WTC11 (cell line): ENCODE measurements around the gene STUB1. TPM values are rescaled to one million over a fixed set of nuclear protein-coding genes. Genes with fewer than 3 reads are reported as not detected.

ENCODE experiments used
- ATAC-seq: fragments of 200-7000 bp; cut with Tn5 transposase; 2 replicates; pipeline ENCODE4 v1.10.0; 2021; ENCODE audit warnings: mild to moderate bottlenecking, moderate library complexity
- CTCF ChIA-PET: fragments of 300-600 bp; sonication (Branson Sonifier 250); formaldehyde crosslinking; loops from one replicate; lab custom pipeline; 2021; ENCODE audit warnings: antibody characterized with exemption; lab: Charles Lee
- POLR2A ChIA-PET: fragments of 350-600 bp; sonication (Branson Sonifier 250); formaldehyde crosslinking; loops from one replicate; lab custom pipeline; 2021; ENCODE audit warnings: antibody characterized with exemption; lab: Charles Lee
- DNase-seq: peaks from one replicate; pipeline ENCODE4 v3.0.0; 2021; ENCODE audit warnings: low spot score
- H3K27ac Mint-ChIP-seq: 2 replicates; pipeline ENCODE4 v1.8.0; 2021; ENCODE audit warnings: mixed read lengths
- H3K27me3 Mint-ChIP-seq: 2 replicates; pipeline ENCODE4 v1.8.0; 2021; ENCODE audit warnings: low read depth, mild to moderate bottlenecking, moderate library complexity, mixed read lengths
- H3K36me3 Mint-ChIP-seq: 2 replicates; pipeline ENCODE4 v1.8.0; 2021; ENCODE audit warnings: mixed read lengths
- H3K4me1 Mint-ChIP-seq: 2 replicates; pipeline ENCODE4 v1.8.0; 2022; ENCODE audit warnings: mixed read lengths
- H3K4me3 Mint-ChIP-seq: 2 replicates; pipeline ENCODE4 v1.8.0; 2021; ENCODE audit warnings: mild to moderate bottlenecking, moderate library complexity, mixed read lengths
- H3K9me3 Mint-ChIP-seq: 2 replicates; pipeline ENCODE4 v1.8.0; 2021; ENCODE audit warnings: mixed read lengths
- ERG ChIP-seq: fragments of 250-450 bp; sonication (Bioruptor Pico); IDR thresholded peaks from 2 replicates; pipeline ENCODE4 v1.8.0; 2021; ENCODE audit warnings: mild to moderate bottlenecking
- JAZF1 ChIP-seq: fragments of 250-450 bp; sonication (Bioruptor Pico); IDR thresholded peaks from 2 replicates; pipeline ENCODE4 v1.9.0; 2021; ENCODE audit warnings: moderate library complexity, mild to moderate bottlenecking, inconsistent platforms
- PRDM15 ChIP-seq: sonication (generic); formaldehyde crosslinking; IDR thresholded peaks from 2 replicates; pipeline ENCODE4 v1.8.0; 2022; ENCODE audit warnings: missing genetic modification reagents
- RORB ChIP-seq: fragments of 250-450 bp; sonication (Bioruptor Pico); IDR thresholded peaks from 2 replicates; pipeline ENCODE4 v1.9.0; 2021; ENCODE audit warnings: mild to moderate bottlenecking
- SMAD3 ChIP-seq: sonication (generic); formaldehyde crosslinking; IDR thresholded peaks from 2 replicates; pipeline ENCODE4 v1.8.0; 2022; ENCODE audit warnings: missing genetic modification reagents, mild to moderate bottlenecking, borderline replicate concordance
- SOX15 ChIP-seq: fragments of 250-450 bp; sonication (Bioruptor Pico); IDR thresholded peaks from 2 replicates; pipeline ENCODE4 v1.9.0; 2021; ENCODE audit warnings: mild to moderate bottlenecking
- SP1 ChIP-seq: sonication (generic); formaldehyde crosslinking; conservative IDR thresholded peaks from 2 replicates; pipeline ENCODE4 v1.8.1; 2022; ENCODE audit warnings: missing genetic modification reagents
- ZNF232 ChIP-seq: sonication (generic); formaldehyde crosslinking; IDR thresholded peaks from 2 replicates; pipeline ENCODE4 v1.8.0; 2022; ENCODE audit warnings: mild to moderate bottlenecking, missing genetic modification reagents
- ZNF396 ChIP-seq: fragments of 250-450 bp; sonication (Bioruptor Pico); IDR thresholded peaks from 2 replicates; pipeline ENCODE4 v1.8.0; 2021; ENCODE audit warnings: mild to moderate bottlenecking, moderate library complexity, borderline replicate concordance
- ZNF671 ChIP-seq: fragments of 250-450 bp; sonication (Bioruptor Pico); IDR thresholded peaks from 2 replicates; pipeline ENCODE4 v1.8.0; 2021; ENCODE audit warnings: mild to moderate bottlenecking
- total RNA-seq: library from RNA; stranded (reverse); gene quantifications from 3 replicates; pipeline ENCODE4 v1.2.3, GENCODE V29; 2021
- TF ChIP-seq, protein P1 (sequence below): sonication (generic); formaldehyde crosslinking; IDR thresholded peaks from 2 replicates; pipeline ENCODE4 v1.8.0; 2023; ENCODE audit warnings: missing genetic modification reagents, mild to moderate bottlenecking, borderline replicate concordance
- TF ChIP-seq, protein P2 (sequence below): sonication (generic); formaldehyde crosslinking; IDR thresholded peaks from 2 replicates; pipeline ENCODE4 v1.8.0; 2022; ENCODE audit warnings: mild to moderate bottlenecking, missing genetic modification reagents
- TF ChIP-seq, protein P3 (sequence below): sonication (generic); formaldehyde crosslinking; IDR thresholded peaks from 2 replicates; pipeline ENCODE4 v1.8.1; 2023; ENCODE audit warnings: mild to moderate bottlenecking, missing genetic modification reagents, borderline replicate concordance
- TF ChIP-seq, protein P4 (sequence below): sonication (generic); formaldehyde crosslinking; IDR thresholded peaks from 2 replicates; pipeline ENCODE4 v1.8.1; 2023; ENCODE audit warnings: mild to moderate bottlenecking, missing genetic modification reagents, moderate library complexity
- TF ChIP-seq, protein P5 (sequence below): fragments of 250-450 bp; sonication (Bioruptor Pico); IDR thresholded peaks from 2 replicates; pipeline ENCODE4 v1.9.0; 2021; ENCODE audit warnings: moderate library complexity, mild to moderate bottlenecking, inconsistent platforms, borderline replicate concordance
- TF ChIP-seq, protein P6 (sequence below): fragments of 250-450 bp; sonication (Bioruptor Pico); IDR thresholded peaks from 2 replicates; pipeline ENCODE4 v2.1.2; 2022; ENCODE audit warnings: mild to moderate bottlenecking, moderate library complexity

STUB1 gene
- total RNA-seq, 1 experiment from 2014 or later: 88.2 TPM

DNA sequence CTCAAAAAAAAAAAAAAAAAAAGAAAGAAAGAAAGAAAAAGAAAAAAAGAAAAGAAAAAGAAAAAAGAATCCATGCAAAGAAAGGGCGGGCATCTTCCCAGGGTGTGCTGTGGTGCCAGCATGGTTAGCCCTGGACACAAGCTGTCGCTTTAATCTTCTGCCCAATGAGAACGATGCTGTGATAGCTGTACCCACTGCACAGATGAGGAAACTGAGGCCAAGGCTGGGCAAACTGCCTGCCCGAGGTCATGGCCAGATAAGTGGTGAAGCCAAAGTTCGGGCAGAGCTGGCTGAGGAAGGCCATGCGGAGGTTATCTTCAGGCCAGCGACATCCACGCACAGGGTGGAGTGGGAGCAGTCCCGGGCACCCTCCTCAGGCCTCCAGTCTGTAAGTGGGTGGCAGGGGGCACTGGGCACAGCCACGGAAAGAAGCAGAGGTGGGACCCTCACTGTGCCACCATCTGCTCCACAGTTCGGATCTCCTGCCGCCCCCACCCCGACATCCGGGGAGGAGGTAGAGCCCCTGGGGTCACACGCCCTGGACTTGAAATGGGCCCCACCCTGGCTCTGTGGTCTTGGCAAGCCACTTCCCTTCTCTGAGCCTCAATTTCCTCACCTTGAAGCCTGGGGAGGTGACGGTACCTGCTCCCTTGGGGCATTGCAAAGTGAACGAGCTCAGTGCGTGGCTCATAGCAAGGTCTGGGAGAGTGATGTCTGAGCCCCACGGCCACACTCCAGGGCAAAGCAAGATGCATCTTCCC, 18.9 kb downstream of the STUB1 start (continued):
- TF ChIP-seq, protein P1, sequence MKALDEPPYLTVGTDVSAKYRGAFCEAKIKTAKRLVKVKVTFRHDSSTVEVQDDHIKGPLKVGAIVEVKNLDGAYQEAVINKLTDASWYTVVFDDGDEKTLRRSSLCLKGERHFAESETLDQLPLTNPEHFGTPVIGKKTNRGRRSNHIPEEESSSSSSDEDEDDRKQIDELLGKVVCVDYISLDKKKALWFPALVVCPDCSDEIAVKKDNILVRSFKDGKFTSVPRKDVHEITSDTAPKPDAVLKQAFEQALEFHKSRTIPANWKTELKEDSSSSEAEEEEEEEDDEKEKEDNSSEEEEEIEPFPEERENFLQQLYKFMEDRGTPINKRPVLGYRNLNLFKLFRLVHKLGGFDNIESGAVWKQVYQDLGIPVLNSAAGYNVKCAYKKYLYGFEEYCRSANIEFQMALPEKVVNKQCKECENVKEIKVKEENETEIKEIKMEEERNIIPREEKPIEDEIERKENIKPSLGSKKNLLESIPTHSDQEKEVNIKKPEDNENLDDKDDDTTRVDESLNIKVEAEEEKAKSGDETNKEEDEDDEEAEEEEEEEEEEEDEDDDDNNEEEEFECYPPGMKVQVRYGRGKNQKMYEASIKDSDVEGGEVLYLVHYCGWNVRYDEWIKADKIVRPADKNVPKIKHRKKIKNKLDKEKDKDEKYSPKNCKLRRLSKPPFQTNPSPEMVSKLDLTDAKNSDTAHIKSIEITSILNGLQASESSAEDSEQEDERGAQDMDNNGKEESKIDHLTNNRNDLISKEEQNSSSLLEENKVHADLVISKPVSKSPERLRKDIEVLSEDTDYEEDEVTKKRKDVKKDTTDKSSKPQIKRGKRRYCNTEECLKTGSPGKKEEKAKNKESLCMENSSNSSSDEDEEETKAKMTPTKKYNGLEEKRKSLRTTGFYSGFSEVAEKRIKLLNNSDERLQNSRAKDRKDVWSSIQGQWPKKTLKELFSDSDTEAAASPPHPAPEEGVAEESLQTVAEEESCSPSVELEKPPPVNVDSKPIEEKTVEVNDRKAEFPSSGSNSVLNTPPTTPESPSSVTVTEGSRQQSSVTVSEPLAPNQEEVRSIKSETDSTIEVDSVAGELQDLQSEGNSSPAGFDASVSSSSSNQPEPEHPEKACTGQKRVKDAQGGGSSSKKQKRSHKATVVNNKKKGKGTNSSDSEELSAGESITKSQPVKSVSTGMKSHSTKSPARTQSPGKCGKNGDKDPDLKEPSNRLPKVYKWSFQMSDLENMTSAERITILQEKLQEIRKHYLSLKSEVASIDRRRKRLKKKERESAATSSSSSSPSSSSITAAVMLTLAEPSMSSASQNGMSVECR (CRISPR knock-in tag): no peak
- TF ChIP-seq SMAD3 (no peak), ZNF232 (CRISPR knock-in tag) (no peak)
- TF ChIP-seq, all 79 proteins: peak for 0

GRCh38 chr16:700684-701584, 20.7 kb downstream of the STUB1 start:
- ATAC-seq (peak; percentile 72), DNase-seq (peak; percentile 76)
- CTCF ChIA-PET: interaction anchor here (0.9 to 4.5 kb wide), 5 partner anchors 11 to 25 kb away, joined by 3 to 25 read pairs (median 5); partner anchors contain the start of genes CCDC78 and METRN
- peaks cover 82% of the 10 kb centered on the region for H3K27me3 Mint-ChIP-seq
- POLR2A ChIA-PET: no interaction called here
- no peak overlapping the region for H3K27ac Mint-ChIP-seq
- H3K4me1 Mint-ChIP-seq: no peaks in the 10 kb centered on the region
- H3K9me3 Mint-ChIP-seq: no peaks in the 10 kb centered on the region
- no peak overlapping the region for H3K4me3 Mint-ChIP-seq
- H3K36me3 Mint-ChIP-seq: no peaks in the 10 kb centered on the region
- no peak for TF ChIP-seq JAZF1
- TF ChIP-seq ZNF396 (CRISPR knock-in tag): no peak
- TF ChIP-seq, protein P2, sequence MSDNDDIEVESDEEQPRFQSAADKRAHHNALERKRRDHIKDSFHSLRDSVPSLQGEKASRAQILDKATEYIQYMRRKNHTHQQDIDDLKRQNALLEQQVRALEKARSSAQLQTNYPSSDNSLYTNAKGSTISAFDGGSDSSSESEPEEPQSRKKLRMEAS (CRISPR knock-in tag): peak; percentile 42; the same call in 1 of the 2 replicates
- no peak for TF ChIP-seq ERG
- TF ChIP-seq, protein P3, sequence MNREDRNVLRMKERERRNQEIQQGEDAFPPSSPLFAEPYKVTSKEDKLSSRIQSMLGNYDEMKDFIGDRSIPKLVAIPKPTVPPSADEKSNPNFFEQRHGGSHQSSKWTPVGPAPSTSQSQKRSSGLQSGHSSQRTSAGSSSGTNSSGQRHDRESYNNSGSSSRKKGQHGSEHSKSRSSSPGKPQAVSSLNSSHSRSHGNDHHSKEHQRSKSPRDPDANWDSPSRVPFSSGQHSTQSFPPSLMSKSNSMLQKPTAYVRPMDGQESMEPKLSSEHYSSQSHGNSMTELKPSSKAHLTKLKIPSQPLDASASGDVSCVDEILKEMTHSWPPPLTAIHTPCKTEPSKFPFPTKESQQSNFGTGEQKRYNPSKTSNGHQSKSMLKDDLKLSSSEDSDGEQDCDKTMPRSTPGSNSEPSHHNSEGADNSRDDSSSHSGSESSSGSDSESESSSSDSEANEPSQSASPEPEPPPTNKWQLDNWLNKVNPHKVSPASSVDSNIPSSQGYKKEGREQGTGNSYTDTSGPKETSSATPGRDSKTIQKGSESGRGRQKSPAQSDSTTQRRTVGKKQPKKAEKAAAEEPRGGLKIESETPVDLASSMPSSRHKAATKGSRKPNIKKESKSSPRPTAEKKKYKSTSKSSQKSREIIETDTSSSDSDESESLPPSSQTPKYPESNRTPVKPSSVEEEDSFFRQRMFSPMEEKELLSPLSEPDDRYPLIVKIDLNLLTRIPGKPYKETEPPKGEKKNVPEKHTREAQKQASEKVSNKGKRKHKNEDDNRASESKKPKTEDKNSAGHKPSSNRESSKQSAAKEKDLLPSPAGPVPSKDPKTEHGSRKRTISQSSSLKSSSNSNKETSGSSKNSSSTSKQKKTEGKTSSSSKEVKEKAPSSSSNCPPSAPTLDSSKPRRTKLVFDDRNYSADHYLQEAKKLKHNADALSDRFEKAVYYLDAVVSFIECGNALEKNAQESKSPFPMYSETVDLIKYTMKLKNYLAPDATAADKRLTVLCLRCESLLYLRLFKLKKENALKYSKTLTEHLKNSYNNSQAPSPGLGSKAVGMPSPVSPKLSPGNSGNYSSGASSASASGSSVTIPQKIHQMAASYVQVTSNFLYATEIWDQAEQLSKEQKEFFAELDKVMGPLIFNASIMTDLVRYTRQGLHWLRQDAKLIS: no peak
- TF ChIP-seq RORB (CRISPR knock-in tag): no peak
- no peak for TF ChIP-seq SOX15
- TF ChIP-seq PRDM15 (CRISPR knock-in tag): no peak; the same call in 1 of the 2 replicates
- TF ChIP-seq, protein P4, sequence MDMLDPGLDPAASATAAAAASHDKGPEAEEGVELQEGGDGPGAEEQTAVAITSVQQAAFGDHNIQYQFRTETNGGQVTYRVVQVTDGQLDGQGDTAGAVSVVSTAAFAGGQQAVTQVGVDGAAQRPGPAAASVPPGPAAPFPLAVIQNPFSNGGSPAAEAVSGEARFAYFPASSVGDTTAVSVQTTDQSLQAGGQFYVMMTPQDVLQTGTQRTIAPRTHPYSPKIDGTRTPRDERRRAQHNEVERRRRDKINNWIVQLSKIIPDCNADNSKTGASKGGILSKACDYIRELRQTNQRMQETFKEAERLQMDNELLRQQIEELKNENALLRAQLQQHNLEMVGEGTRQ (CRISPR knock-in tag): peak; percentile 38; the same call in 1 of the 2 replicates
- TF ChIP-seq, protein P5, sequence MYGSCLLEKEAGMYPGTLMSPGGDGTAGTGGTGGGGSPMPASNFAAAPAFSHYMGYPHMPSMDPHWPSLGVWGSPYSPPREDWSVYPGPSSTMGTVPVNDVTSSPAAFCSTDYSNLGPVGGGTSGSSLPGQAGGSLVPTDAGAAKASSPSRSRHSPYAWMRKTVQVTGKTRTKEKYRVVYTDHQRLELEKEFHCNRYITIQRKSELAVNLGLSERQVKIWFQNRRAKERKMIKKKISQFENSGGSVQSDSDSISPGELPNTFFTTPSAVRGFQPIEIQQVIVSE (CRISPR knock-in tag): no peak
- TF ChIP-seq, protein P6, sequence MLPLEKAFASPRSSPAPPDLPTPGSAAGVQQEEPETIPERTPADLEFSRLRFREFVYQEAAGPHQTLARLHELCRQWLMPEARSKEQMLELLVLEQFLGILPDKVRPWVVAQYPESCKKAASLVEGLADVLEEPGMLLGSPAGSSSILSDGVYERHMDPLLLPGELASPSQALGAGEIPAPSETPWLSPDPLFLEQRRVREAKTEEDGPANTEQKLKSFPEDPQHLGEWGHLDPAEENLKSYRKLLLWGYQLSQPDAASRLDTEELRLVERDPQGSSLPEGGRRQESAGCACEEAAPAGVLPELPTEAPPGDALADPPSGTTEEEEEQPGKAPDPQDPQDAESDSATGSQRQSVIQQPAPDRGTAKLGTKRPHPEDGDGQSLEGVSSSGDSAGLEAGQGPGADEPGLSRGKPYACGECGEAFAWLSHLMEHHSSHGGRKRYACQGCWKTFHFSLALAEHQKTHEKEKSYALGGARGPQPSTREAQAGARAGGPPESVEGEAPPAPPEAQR (CRISPR knock-in tag): no peak
- TF ChIP-seq SP1 (CRISPR knock-in tag): peak; percentile 76
- no peak for TF ChIP-seq ZNF671
